Mammary epithelial cell (primary cell): ENCODE data around the gene RPL37A.

Experiments
- CTCF ChIP-seq, 2 donors: IDR thresholded peaks in 1 of 2; conservative IDR thresholded peaks in 1 of 2; 2 replicates each; pipeline ENCODE4 v1.5.1; 2011 to 2012; ENCODE audit warnings: inconsistent platforms in 2 of 2, low read length in 2 of 2, mild to moderate bottlenecking in 2 of 2, control low read depth in 1 of 2, low read depth in 1 of 2; ENCODE audit not compliant: insufficient read depth in 1 of 2; ENCODE audit errors: extremely low read depth in 1 of 2
- EZH2 ChIP-seq: IDR thresholded peaks from 2 replicates; pipeline ENCODE4 v1.6.1; 2012; ENCODE audit warnings: low read length, inconsistent platforms, borderline replicate concordance

GRCh38 chr2:216501854-216502253 is 3.2 kb downstream of the RPL37A start:
- TF ChIP-seq CTCF (conservative IDR thresholded peaks at IDR 0.05 in 1 of 2, IDR thresholded peaks at IDR 0.05 in 1 of 2; ENCODE audit: extremely low read depth in 1 of 2, insufficient read depth in 1 of 2, low read depth in 1 of 2, low read length in 2 of 2): no peak
- no peak for TF ChIP-seq EZH2
